PC-3 (cell line): ENCODE measurements around the gene MSX1. TPM values are rescaled to one million over a fixed set of nuclear protein-coding genes. Genes with fewer than 3 reads are reported as not detected.
"Not testable (repeated sequence)": the region's sequence is repeated elsewhere in the genome, so short reads cannot be mapped to it uniquely, and the experiment has no call there.

Experiments
- ATAC-seq: fragments of 200-7000 bp; cut with Tn5 transposase; 2 replicates; pipeline ENCODE4 v1.9.1; 2020; ENCODE audit warnings: mild to moderate bottlenecking, moderate library complexity
- BruUV-seq: library from RNA; stranded (reverse); fragments of 400-500 nt; replicated peaks from 2 replicates; lab custom pipeline; 2021; lab: Mats Ljungman, UMichigan
- CTCF ChIA-PET: fragments of 300-600 bp; sonication (Branson Sonifier 250); formaldehyde crosslinking; loops from one replicate; lab custom pipeline; 2022; ENCODE audit warnings: antibody characterized with exemption; lab: Charles Lee
- POLR2A ChIA-PET: fragments of 300-600 bp; sonication (Branson Sonifier 250); formaldehyde crosslinking; loops from one replicate; lab custom pipeline; 2022; ENCODE audit warnings: antibody characterized with exemption; ENCODE audit not compliant: unreplicated experiment; lab: Charles Lee
- DNase-seq: peaks from one replicate; pipeline ENCODE4 v3.0.0-alpha.2; 2015
- H2AFZ ChIP-seq: fragments of 300-600 bp; sonication (generic); 2 replicates; pipeline ENCODE4 v1.6.0; 2016; ENCODE audit warnings: antibody characterized with exemption, low read length
- H3F3A ChIP-seq: fragments of 300-600 bp; sonication (generic); one replicate; pipeline ENCODE4 v1.6.0; 2017; ENCODE audit warnings: antibody characterized with exemption, low read length, control low read depth, mild to moderate bottlenecking; ENCODE audit not compliant: unreplicated experiment
- H3K27ac ChIP-seq: fragments of 300-600 bp; sonication (generic); 2 replicates; pipeline ENCODE4 v1.5.1; 2016; ENCODE audit warnings: mild to moderate bottlenecking, low read length
- H3K27me3 ChIP-seq: fragments of 300-600 bp; sonication (generic); 2 replicates; pipeline ENCODE4 v1.6.1; 2016; ENCODE audit warnings: low read length, mixed read lengths
- H3K36me3 ChIP-seq: fragments of 300-600 bp; sonication (generic); 2 replicates; pipeline ENCODE4 v1.6.1; 2016; ENCODE audit warnings: low read depth, mixed run types, low read length, mixed read lengths
- H3K4me1 ChIP-seq: fragments of 300-600 bp; sonication (generic); 2 replicates; pipeline ENCODE4 v1.5.1; 2016; ENCODE audit warnings: low read length; ENCODE audit not compliant: insufficient read depth
- H3K4me2 ChIP-seq: fragments of 300-600 bp; sonication (generic); 2 replicates; pipeline ENCODE4 v1.6.0; 2016; ENCODE audit warnings: low read length
- H3K4me3 ChIP-seq: fragments of 300-600 bp; sonication (generic); 2 replicates; pipeline ENCODE4 v1.5.1; 2016; ENCODE audit warnings: mild to moderate bottlenecking, low read length, mixed read lengths
- H3K79me2 ChIP-seq: fragments of 300-600 bp; sonication (generic); 2 replicates; pipeline ENCODE4 v1.6.1; 2017; ENCODE audit warnings: low read length, mixed read lengths
- H3K9ac ChIP-seq: fragments of 300-600 bp; sonication (generic); 2 replicates; pipeline ENCODE4 v1.6.0; 2016; ENCODE audit warnings: mild to moderate bottlenecking, low read length
- H3K9me2 ChIP-seq: fragments of 300-600 bp; sonication (generic); replicated peaks from 2 replicates; pipeline ENCODE4 v1.6.1; 2016; ENCODE audit warnings: mixed run types, low read length, mixed read lengths
- H3K9me3 ChIP-seq: fragments of 300-600 bp; sonication (generic); 2 replicates; pipeline ENCODE4 v1.6.1; 2016; ENCODE audit warnings: low read length, mixed read lengths
- H4K20me1 ChIP-seq: fragments of 300-600 bp; sonication (generic); 2 replicates; pipeline ENCODE4 v1.6.1; 2016; ENCODE audit warnings: low read length, mixed read lengths
- EZH2 ChIP-seq: fragments of 300-600 bp; sonication (generic); IDR thresholded peaks from one replicate; pipeline ENCODE4 v1.6.1; 2017; ENCODE audit warnings: antibody characterized with exemption, mild to moderate bottlenecking, low read length; ENCODE audit not compliant: unreplicated experiment
- EZH2phosphoT487 ChIP-seq: fragments of 300-600 bp; sonication (generic); IDR thresholded peaks from 2 replicates; pipeline ENCODE4 v1.6.1; 2018; ENCODE audit warnings: mild to moderate bottlenecking, antibody characterized with exemption, low read length, borderline replicate concordance
- intact Hi-C: fragments of 100-400 bp; cut with micrococcal nuclease; formaldehyde crosslinking; loops from 2 replicates; pipeline ENCODE4 v1.9.0; 2023
- total RNA-seq: library from RNA; depleted of rRNA; stranded (reverse); fragments of >200 nt; gene quantifications from 2 replicates; pipeline ENCODE4 v1.2.3, GENCODE V29; 2014
- TF ChIP-seq, protein P1 (sequence below): fragments of 300-600 bp; sonication (generic); conservative IDR thresholded peaks from 2 replicates; pipeline ENCODE4 v1.5.1; 2017; ENCODE audit warnings: antibody characterized with exemption, low read depth, mild to moderate bottlenecking, low read length

Gene MSX1
- total RNA-seq, 1 experiment from 2014 or later, result 7.5 TPM

GRCh38 chr4:4821577-4821976 is 37.9 kb upstream of the MSX1 start:
- no peaks in the 10 kb centered on the region for H3K9me3 ChIP-seq
- BruUV-seq, result no TSS peak

DNA sequence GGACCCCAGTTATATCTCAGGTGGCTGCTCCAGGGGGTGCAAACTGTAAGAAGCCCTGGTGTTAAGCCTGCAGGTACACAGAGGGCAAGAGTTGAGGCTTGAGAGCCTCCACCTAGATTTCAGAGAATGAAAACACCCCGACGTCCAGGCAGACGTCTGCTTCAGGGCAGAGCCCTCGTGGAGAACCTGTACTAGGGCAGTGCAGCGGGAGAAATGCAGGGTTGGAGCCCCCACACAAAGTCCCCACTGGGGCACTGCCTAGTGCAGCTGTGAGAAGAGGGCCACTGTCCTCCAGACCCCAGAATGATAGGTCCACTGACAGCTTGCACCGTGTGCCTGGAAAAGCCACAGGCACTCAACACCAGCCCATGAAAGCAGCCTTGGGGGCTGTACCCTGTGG is 37.2 kb upstream of the MSX1 start:
- H2AFZ ChIP-seq, H3K9me3 ChIP-seq, H3K27me3 ChIP-seq, POLR2A ChIA-PET, H3F3A ChIP-seq, H3K4me2 ChIP-seq, intact Hi-C loops, CTCF ChIA-PET, H3K4me1 ChIP-seq, DNase-seq, BruUV-seq, H3K4me3 ChIP-seq, H3K9ac ChIP-seq, H3K9me2 ChIP-seq, H3K36me3 ChIP-seq, ATAC-seq, H3K27ac ChIP-seq, H3K79me2 ChIP-seq, H4K20me1 ChIP-seq: not testable (repeated sequence)

More at GRCh38 chr4:4821577-4821976, 37.9 kb upstream of the MSX1 start:
- Histone ChIP-seq H3K4me3 (no peak overlapping the region), H3K27ac (no peak overlapping the region), H3K79me2 (no peaks in the 10 kb centered on the region), H3K27me3 (no peaks in the 10 kb centered on the region), H3K4me1 (no peaks in the 10 kb centered on the region), H3K4me2 (no peak overlapping the region), H4K20me1 (no peaks in the 10 kb centered on the region), H2AFZ (no peak overlapping the region), H3K9ac (no peak overlapping the region), H3K36me3 (no peaks in the 10 kb centered on the region), H3F3A (no peaks in the 10 kb centered on the region), H3K9me2 (no peaks in the 10 kb centered on the region)
- TF ChIP-seq, protein P1, sequence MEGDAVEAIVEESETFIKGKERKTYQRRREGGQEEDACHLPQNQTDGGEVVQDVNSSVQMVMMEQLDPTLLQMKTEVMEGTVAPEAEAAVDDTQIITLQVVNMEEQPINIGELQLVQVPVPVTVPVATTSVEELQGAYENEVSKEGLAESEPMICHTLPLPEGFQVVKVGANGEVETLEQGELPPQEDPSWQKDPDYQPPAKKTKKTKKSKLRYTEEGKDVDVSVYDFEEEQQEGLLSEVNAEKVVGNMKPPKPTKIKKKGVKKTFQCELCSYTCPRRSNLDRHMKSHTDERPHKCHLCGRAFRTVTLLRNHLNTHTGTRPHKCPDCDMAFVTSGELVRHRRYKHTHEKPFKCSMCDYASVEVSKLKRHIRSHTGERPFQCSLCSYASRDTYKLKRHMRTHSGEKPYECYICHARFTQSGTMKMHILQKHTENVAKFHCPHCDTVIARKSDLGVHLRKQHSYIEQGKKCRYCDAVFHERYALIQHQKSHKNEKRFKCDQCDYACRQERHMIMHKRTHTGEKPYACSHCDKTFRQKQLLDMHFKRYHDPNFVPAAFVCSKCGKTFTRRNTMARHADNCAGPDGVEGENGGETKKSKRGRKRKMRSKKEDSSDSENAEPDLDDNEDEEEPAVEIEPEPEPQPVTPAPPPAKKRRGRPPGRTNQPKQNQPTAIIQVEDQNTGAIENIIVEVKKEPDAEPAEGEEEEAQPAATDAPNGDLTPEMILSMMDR, result no peak
- TF ChIP-seq EZH2, result no peak
- TF ChIP-seq EZH2phosphoT487, result no peak
- ChIA-PET POLR2A (no interaction called here), CTCF (no interaction called here)
- ATAC-seq, result no peak
- intact Hi-C loops, result no loop called here
- DNase-seq, result no peak

DNA sequence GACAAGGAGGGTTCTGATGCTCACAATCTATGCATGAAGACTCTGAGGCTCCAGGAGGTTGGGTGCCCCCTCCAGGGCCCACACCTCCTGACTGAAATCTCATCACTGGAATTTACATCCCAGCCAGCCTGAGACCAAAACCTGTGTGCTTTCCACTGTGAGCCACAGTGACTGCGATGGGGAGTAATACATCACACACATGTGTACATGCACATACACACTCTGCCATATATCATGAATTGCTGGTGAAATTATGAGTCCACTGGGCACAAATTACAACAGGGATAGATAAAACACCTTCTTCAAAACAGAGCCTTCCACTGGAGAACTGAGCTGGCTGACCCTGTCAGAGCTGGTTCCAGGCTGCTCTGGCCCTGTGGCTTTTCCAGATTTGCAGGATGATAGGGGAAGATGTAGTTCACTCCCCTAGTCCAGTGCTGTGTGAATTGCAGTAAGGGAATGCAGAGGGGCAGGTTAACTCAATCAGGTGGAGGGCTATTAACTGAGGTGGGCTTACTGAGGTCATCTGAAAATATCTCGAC is 35.8 kb upstream of the MSX1 start:
- Histone ChIP-seq H3K27me3 (no peaks in the 10 kb centered on the region), H3F3A (no peaks in the 10 kb centered on the region), H3K4me1 (no peaks in the 10 kb centered on the region), H4K20me1 (no peaks in the 10 kb centered on the region), H3K9me2 (no peaks in the 10 kb centered on the region), H3K79me2 (no peaks in the 10 kb centered on the region), H3K4me2 (no peak overlapping the region), H3K4me3 (no peak overlapping the region), H2AFZ (no peak overlapping the region), H3K36me3 (no peaks in the 10 kb centered on the region), H3K27ac (no peak overlapping the region), H3K9ac (no peak overlapping the region), H3K9me3 (no peaks in the 10 kb centered on the region)
- TF ChIP-seq EZH2phosphoT487, result no peak
- TF ChIP-seq, protein P1, result no peak
- no peak for TF ChIP-seq EZH2
- POLR2A ChIA-PET, result no interaction called here
- BruUV-seq, result no TSS peak
- DNase-seq (no peak), ATAC-seq (no peak)
- CTCF ChIA-PET, result no interaction called here
- intact Hi-C loops, result no loop called here
